HG02884 (cell line): Measurements from ENCODE around the gene RPRM.
A peak's percentile ranks its signal among the peaks of the same experiment; 100 is the strongest.
"Not testable (repeated sequence)": the region's sequence is repeated elsewhere in the genome, so short reads cannot be mapped to it uniquely, and the experiment has no call there.

ENCODE experiments used
- ATAC-seq: cut with Tn5 transposase; IDR thresholded peaks from one replicate; pipeline ENCODE4 v1.9.1; 2021; ENCODE audit warnings: mild to moderate bottlenecking, moderate library complexity; ENCODE audit not compliant: unreplicated experiment

RPRM gene

GRCh38 chr2:153478289-153479261, at the start of gene RPRM:
TSS of gene RPRM (minus strand) at chr2:153478762. CDS start at chr2:153478565, 197 bp downstream.
- peak; percentile 87 for ATAC-seq

GRCh38 chr2:153519257-153519875, 40.8 kb upstream of the RPRM start:
- no peak for ATAC-seq

- no peak for ATAC-seq
These were observed 33.8 kb upstream of the RPRM start for GRCh38 chr2:153512331-153512730.

- no peak for ATAC-seq
These were observed 32.4 kb upstream of the RPRM start for GRCh38 chr2:153510996-153511395.

GRCh38 chr2:153509133-153509532, 30.6 kb upstream of the RPRM start:
- no peak for ATAC-seq

GRCh38 chr2:153506499-153506898, 27.9 kb upstream of the RPRM start:
- not testable (repeated sequence) for ATAC-seq

- no peak for ATAC-seq
These were observed 20.9 kb upstream of the RPRM start for GRCh38 chr2:153499439-153499838.

GRCh38 chr2:153497938-153498629, 19.5 kb upstream of the RPRM start:
- no peak for ATAC-seq

- no peak for ATAC-seq
These were observed 17.2 kb upstream of the RPRM start for GRCh38 chr2:153495725-153496124.

GRCh38 chr2:153488072-153488471, 9.5 kb upstream of the RPRM start:
- no peak for ATAC-seq

GRCh38 chr2:153487448-153487847, 8.9 kb upstream of the RPRM start:
- no peak for ATAC-seq

GRCh38 chr2:153479573-153479972, 1.0 kb upstream of the RPRM start:
- ATAC-seq: no peak

- no peak for ATAC-seq
These were observed 800 bp downstream of the RPRM start for GRCh38 chr2:153477636-153478288.

GRCh38 chr2:153476816-153477635, 1.5 kb downstream of the RPRM start:
- ATAC-seq: no peak

- no peak for ATAC-seq
These were observed 2.1 kb downstream of the RPRM start for GRCh38 chr2:153476491-153476815.

- no peak for ATAC-seq
These were observed 3.6 kb downstream of the RPRM start for GRCh38 chr2:153474876-153475435.

GRCh38 chr2:153474407-153474806, 4.2 kb downstream of the RPRM start:
- ATAC-seq: no peak

- no peak for ATAC-seq
These were observed 7.7 kb downstream of the RPRM start for GRCh38 chr2:153470867-153471266.

GRCh38 chr2:153464395-153464794, 14.2 kb downstream of the RPRM start:
- ATAC-seq: no peak

GRCh38 chr2:153462338-153462859, 16.2 kb downstream of the RPRM start:
- no peak for ATAC-seq
